HG03442 (cell line): ENCODE measurements around the gene SELENBP1.
"Not testable (repeated sequence)": the region's sequence is repeated elsewhere in the genome, so short reads cannot be mapped to it uniquely, and the experiment has no call there.

Source experiments
- ATAC-seq: cut with Tn5 transposase; IDR thresholded peaks from one replicate; pipeline ENCODE4 v1.9.1; 2021; ENCODE audit warnings: mild to moderate bottlenecking, moderate library complexity; ENCODE audit not compliant: unreplicated experiment

The SELENBP1 gene

DNA sequence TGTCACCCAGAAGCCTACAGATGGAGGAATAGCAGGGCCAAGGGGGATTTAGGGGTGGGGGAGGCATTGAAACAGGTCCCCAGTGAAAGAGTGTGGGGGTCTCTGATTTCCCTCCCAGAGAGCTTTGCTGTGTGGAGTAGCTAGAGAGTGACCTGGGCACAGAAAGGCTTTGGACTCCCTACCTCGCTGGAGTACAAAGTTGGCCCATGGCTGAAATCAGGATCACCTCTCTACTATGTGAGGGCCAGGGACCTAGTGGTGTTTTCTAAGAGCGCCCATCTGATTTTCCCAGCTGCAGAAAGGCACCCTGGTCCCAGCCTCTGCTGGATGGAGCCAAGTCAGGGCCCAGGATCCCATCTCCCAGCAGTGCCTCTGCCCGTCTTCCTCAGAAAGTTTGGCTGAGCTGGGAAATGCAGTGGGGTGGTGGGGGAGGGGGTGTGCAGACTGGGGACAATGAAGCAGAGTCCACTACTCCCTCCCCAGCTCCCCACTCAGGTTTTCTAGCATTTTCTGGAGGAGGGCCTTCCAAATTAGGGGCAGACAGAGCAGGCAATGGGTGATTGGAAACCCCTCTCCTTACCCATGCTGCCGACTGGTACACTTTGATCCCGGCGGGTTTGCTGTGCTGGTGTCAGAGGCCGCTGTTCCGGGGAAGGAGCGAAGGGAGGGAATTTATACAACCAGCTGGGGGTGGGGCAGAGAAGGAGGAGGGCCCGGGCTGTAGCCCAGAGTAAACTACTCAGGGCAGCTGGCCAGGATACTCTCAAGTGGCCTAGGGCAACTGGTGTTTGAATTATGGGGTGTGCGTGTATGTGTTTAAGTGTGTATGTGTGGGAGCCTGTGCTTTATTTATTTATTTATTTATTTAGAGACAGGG is at the start of gene SELENBP1:
Gene SELENBP1 (minus strand): TSS at position 648 of the 877 bp plus-strand sequence. CDS start 64 bp downstream, at position 584.
- no peak for ATAC-seq

DNA sequence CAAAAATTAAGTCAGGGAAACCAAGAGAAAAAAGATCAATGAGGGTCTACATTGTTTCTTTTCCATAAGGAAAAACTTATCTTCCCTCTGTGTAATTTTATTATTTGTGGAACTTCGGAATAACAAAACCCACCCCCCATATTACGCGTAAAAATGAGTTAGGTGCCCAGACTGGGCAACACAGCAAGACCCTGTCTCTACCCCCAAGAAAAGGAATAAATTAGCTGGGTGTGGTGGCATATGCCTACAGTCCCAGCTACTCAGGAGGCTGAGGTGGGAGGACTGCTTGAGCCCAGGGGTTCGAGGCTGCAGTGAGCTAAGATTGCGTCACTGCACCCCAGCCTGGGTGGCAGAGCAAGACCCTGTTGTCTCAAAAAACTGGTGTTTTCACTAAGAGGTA is 47.3 kb upstream of the SELENBP1 start:
- ATAC-seq: no peak

DNA sequence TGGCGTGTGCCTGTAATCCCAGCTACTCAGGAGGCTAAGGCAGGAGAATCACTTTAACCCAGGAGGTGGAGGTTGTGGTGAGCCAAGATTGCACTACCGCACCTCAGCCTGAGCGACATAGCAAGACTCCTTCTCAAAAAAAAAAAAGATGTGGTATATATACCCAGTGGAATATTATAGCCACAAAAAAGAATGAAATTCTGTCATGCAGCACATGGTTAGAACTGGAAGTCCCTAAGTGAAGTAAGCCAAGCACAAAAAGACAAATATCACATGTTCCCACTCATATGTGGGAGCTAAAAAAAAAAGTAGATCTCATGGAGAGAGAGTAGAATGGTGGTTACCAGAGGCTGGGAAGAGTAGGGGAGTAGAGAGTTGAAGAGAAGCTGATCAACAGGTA is 45.6 kb upstream of the SELENBP1 start:
- no peak for ATAC-seq

DNA sequence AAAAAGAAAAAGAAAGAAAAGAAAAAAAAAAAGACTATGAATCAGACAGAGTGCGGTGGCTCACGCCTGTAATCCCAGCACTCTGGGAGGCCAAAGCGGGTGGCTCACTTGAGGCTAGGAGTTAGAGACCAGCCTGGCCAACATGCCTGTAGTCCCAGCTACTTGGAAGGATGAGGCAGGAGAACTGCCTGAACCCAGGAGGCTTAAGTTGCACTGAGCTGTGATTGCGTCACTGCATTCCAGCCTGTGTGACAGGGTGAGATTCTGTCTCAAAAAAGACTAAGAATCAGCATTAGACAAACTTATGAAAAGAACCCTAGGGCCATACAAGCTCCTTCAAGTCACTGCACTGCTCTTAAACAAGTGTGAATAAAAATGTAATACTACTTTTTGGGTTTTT is 43.7 kb upstream of the SELENBP1 start:
- ATAC-seq: no peak

DNA sequence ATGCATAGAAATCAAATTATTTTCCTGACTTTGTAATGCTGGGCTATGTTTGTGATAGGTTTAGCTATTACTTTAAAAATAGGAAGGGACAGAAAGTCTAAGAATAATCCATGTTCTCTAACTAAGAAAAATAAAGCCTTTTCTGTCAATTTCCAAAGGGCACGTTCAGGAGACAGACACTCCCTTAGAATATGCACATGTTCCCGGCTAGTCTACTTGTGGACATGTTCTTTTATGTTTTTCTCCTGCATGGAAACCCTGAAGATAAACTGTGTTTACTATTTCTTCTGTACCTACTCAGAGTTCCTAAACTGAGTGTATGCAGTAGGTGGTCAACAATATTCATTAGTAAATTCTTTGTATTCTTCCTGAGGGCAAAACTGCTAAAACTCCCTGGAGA is 39.4 kb upstream of the SELENBP1 start:
- no peak for ATAC-seq

DNA sequence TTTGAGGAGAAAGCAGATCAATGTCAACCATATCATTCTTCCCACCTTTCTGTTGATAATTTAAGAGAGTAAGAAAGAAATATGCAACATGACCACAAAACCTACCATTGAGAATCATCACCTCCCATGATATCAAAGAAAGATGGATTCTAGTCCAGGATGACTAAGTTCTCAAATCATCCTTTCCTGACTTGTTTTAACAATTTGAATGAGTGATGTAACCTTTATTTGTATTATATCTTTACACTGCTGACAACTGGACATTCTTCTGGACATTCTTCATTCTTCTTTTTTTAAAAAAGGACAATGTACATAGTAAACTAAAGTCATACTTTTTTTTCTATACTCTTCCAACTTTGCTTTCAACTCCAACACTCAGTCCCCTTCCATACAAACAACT is 36.4 kb upstream of the SELENBP1 start:
- no peak for ATAC-seq

DNA sequence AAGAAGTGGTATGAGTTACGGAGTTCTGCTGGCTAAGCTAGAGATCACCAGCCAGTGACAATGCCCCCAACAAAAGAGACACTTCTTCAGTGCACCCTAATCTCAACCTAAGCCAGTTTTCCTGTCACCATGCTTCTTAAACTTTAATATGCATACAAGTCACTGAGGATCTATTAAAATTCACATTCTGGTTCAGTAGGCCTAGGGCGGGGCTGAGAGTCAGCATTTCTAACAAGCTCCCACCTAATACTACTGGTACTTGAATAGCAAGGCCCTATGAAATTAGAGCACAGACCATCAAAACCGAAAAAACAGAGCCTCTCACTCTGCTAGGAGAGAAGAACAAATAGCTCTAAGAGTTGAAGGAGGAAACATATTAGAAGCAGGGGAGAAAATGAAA is 34.8 kb upstream of the SELENBP1 start:
- no peak for ATAC-seq

DNA sequence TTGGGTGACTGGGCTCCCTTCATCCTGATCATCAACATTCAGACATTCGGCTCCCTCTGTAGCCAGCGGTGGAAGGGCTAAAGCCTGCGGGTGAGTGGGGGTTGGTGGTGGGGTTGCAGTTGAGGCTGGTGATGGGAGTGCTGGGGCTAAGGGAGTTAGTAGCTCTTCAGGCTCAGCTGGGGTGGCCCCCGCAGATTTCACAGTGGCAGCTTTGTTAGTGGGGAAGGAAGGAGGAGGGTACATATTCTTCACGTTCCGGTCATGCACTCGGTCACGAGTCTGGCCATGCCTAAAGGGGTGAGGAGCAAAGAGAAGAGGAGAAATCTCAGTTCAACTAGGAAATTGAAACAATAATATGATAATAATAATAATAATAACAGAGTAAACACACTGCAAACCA is 33.7 kb upstream of the SELENBP1 start:
- ATAC-seq: no peak

DNA sequence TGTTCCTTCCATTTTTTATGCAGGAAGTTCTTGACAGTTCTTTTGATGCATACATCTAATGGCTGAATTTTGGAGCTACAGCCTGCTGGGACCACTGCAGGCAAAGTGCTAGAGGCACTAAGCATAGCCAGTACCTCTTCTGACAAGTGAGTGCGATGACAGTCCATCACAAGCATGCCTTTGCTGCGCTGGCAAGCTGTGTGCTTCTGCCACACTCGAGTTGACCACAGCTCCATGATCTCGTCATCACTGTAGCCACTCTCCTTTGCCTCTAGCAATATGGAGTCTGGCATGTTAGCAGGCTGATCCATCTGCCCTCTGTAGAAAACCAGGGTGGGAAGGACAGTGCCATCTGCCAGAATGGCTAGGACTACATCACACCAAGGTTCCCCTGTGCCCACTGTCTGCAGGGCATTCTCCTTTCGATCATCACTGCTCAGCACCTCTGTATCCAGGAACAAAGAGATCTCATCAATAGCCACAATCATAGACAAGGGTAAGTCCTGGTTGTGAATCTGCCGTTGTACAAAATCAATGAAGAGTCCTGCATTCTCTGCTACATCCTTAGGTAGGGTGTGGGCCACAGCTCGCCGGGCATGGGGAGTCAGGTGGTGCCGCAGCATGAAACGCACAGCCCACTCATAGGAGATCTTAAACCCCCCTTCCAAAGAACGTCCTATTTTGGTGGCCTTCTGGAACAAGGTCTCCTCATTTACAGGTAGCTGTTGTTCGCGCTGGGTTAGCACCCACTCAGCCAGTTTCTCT is 32.9 kb upstream of the SELENBP1 start:
- no peak for ATAC-seq

DNA sequence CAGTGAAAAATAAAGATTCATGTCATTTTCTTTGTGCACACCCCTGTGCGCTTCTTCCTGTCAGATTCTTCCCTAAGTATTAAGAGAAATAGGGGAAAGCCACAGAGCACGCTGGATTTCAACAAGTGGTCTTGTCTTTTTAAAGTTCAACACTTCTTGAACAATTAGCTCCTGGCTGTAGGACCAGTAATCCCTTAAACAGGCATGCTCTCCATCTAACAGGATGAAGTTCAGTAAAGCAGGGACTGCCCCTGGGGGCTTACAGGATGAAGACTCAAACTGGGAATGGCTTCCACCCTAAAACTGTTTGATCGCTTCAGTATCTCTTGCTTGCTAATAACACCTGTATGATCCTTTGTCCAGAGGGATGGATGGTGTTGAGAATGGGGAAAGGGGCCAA is 31.1 kb upstream of the SELENBP1 start:
- no peak for ATAC-seq

DNA sequence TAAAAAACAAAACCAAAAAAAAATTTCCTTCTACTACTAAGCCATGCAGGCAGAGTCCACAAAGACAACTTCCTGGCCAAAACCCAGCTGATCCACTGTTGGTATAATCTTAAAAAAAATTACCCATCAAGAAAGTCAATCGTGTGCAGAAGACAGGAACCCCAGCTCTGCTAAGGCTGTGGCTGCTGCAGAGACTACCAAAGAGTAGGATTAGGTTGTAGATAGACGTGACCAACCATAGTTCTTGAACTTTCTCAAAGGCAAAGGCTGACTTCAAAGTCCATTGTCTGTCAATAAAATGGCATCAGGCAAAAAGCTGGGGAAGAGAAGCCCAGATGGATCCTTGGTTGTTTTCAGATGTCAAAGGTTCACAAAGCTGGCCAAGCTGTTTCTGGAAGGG is 30.3 kb upstream of the SELENBP1 start:
- no peak for ATAC-seq

DNA sequence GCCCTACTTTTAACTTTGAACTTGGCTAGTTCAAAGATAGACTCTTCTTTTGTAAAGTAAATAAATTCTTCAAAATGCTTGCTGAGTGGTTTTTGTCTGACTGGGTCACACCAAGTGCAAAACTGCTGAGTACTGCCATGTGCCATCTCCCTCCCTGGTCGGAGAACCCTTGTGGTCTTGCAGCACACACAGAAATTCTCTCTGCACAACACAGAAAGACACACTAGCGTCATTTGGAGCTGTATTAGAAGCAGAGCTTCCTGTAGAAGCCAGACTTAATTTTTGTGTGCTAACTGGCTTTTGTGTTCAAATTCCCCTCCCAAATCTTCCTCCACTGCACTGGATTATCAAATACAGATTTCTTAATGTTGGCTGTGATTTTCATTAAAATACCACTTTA is 29.4 kb upstream of the SELENBP1 start:
- no peak for ATAC-seq

DNA sequence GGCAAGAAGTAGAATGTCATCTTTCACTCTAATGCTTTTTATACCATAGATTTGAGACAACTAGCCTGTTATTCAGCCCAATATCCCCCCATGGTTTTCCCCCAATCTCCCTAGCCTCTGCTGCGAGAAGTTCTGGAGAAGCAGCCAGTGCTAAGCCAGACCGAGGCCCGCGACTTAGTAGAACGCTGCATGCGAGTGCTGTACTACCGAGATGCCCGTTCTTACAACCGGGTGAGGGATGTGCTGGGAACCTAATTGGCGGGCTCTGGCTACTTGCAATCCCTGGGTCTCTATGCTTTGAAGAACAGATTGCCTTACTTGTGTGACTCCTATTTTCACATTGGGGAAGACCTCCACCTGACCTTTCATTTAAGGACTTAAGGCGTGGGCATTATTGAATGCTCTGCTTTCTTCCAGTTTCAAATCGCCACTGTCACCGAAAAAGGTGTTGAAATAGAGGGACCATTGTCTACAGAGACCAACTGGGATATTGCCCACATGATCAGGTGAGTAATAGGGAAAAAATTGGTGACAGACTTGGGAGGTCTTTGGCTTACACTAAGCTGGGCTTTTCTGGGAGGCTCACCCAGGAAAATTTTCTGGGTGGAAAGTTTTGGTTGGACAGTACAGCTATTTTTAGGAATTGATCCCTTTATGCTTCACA is 28.8 kb upstream of the SELENBP1 start:
- no peak for ATAC-seq

DNA sequence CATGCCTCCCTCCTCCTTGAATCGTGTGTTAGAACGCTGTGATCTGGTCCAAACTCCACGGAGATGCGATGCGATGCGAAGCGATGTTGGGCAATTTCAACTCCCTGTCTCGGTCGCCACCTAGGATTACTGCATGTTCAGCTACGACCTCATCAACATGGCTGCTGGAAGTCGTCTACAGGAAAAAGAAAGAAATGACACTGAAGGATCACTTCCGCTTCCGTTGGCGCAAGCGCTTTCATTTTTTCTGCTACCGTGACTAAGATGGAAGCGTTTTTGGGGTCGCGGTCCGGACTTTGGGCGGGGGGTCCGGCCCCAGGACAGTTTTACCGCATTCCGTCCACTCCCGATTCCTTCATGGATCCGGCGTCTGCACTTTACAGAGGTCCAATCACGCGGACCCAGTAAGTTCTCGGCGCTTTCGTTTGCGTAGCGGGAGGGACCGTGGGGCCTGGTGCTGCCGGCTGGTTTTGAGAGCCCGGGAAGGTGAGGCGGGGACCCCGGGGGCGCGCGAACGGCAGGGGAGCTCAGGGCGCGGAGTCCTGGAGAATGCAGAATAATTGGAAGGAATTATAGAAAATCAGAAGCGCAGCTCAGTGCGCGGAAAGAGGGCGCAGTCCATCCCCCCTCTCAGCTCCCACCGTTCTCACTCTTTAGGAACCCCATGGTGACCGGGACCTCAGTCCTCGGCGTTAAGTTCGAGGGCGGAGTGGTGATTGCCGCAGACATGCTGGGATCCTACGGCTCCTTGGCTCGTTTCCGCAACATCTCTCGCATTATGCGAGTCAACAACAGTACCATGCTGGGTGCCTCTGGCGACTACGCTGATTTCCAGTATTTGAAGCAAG is 27.0 kb upstream of the SELENBP1 start, which contains the start of gene PSMB4:
Gene PSMB4 (plus strand): TSS at position 250 of the 848 bp plus-strand sequence. CDS start 15 bp downstream, at position 265.
- ATAC-seq: peak; percentile 82

DNA sequence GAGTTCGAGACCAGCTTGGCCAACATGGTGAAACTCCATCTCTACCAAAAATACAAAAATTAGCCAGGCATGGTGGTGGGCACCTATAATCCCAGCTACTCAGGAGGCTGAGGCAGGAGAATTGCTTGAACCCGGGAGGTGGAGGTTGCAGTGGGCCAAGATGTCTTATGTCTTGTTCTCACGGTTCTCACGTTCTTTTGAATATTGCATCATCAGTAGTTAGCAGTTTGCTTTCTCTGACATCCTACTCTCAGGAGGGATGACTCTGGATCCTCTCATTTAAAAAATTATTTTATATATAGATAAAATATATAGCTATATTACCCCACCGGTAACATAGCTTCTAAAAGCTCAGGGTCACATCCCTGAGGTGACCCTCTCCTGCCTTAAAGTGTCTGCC is 23.8 kb upstream of the SELENBP1 start:
- ATAC-seq: not testable (repeated sequence)

DNA sequence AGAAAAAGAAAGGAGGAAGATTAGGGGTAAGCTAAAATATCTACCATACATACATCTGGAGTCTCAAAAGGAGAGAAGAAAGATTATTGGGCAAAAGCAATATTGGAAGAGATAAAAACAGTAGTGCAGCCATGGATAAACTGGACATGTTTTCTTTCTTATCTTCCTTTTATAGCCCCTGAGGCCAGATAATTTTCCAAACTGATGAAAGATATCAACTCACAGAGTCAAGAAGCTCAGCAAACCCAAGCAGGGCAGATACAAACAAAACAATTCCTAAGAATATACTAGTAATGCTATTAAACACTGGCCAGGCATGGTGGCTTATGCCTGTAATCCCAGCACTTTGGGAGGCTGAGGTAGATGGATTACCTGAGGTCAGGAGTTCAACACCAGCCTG is 21.1 kb upstream of the SELENBP1 start:
- no peak for ATAC-seq

DNA sequence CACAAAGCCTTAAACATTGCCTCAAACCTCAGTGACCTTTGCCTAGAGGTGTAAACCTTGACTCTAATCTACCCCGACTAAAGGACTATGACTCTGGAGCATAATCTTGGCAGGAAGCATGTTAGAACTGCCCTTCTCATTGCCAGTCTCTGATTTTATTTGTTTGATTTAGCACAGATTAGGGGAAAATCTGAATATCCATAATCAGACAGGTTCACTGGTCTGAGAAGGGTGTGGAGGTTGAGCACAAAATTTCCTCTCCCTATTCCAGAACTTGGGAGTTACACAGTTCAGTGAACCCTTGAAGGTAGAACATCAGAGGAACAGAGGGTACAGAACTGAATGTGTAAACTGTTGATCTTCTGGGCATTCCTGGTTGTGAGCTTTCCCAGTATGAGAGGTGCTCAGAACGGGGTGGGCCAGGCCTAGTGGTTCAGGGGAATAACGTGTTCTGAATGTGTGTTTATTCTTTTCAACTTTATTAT is 18.6 kb upstream of the SELENBP1 start:
- no peak for ATAC-seq

DNA sequence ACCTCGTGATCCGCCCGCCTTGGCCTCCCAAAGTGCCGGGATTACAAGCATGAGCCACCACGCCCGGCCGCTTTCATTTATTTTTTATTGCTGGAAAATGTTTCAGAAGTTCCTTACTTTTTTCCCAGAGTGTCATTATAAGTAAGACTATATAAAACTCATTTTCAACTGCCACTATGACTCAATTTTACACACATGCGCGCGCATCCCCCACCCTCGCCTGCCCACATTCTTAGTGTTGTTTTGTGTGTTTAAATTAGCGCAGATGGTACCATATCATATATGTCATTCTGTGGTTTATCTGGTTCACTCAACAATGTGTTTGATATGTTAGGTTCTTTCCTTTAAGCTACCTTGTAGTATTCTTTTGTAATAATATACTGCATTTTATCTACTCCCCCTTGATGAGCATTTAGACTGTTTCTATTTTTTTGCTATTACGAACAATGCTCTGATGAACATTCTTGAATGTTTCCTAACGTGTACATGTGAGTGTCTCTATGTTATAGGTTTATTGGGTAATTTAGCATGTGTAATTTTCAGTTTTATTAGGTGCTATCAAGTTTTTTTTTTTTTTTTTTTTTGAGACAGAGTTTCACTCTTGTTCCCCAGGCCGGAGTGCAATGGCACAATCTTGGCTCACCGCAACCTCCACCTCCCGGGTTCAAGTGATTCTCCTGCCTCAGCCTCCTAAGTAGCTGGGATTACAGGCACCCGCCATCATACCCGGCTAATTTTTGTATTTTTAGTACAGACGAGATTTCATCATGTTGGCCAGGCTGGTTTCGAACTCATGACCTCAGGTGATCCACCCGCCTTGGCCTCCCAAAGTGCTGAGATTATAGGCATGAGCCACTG is 17.9 kb upstream of the SELENBP1 start:
- ATAC-seq: not testable (repeated sequence)

DNA sequence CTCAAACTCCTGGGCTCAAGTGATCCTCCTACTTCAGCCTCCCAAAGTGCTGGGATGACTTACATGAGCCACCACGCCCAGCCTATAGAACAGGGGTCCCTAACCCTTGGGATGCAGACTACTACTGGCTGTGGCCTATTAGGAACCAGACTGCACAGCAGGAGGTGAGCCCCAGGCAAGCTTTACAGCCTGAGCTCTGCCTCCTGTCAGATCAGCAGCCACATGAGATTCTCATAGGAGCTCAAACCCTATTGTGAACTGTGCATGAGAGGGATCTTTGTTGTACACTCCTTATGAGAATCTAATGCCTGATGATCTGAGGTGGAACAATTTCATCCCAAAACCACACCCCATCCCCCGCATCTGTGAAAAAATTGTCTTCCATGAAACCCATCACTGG is 13.5 kb upstream of the SELENBP1 start:
- ATAC-seq: no peak
